Measurements from ENCODE around the gene CD44.
"Not testable (repeated sequence)": the region's sequence is repeated elsewhere in the genome, so short reads cannot be mapped to it uniquely, and the experiment has no call there.

Gene CD44

GRCh38 chr11:35106595-35106994 is 32.4 kb upstream of the CD44 start:
- TF ChIP-seq TCF4 (CRISPR knock-in tag; IDR thresholded peaks at IDR 0.05; ENCODE audit: borderline replicate concordance) (no peak), PPARA (CRISPR knock-in tag; IDR thresholded peaks at IDR 0.05; ENCODE audit: borderline replicate concordance) (no peak), RARB (CRISPR knock-in tag; IDR thresholded peaks at IDR 0.05) (no peak), SNAI2 (CRISPR knock-in tag; IDR thresholded peaks at IDR 0.05) (no peak), TSHZ2 (CRISPR knock-in tag; IDR thresholded peaks at IDR 0.05) (no peak), ZNF565 (CRISPR knock-in tag; conservative IDR thresholded peaks at IDR 0.05; ENCODE audit: low read depth) (no peak), ARNTL (CRISPR knock-in tag; IDR thresholded peaks at IDR 0.05; ENCODE audit: borderline replicate concordance, low read depth) (no peak), POU6F1 (CRISPR knock-in tag; IDR thresholded peaks at IDR 0.05; ENCODE audit: borderline replicate concordance, low read depth) (no peak), ZC3H10 (CRISPR knock-in tag; IDR thresholded peaks at IDR 0.05) (no peak), ZNF8 (CRISPR knock-in tag; IDR thresholded peaks at IDR 0.05) (no peak), PATZ1 (CRISPR knock-in tag; IDR thresholded peaks at IDR 0.05; ENCODE audit: borderline replicate concordance) (no peak), ESRRG (CRISPR knock-in tag; IDR thresholded peaks at IDR 0.05) (no peak), ZNF70 (CRISPR knock-in tag; IDR thresholded peaks at IDR 0.05) (no peak), CSRNP3 (CRISPR knock-in tag; IDR thresholded peaks at IDR 0.05) (no peak)

GRCh38 chr11:35107861-35108260 is 31.1 kb upstream of the CD44 start:
- no peak for TF ChIP-seq RARB (CRISPR knock-in tag; IDR thresholded peaks at IDR 0.05)
- TF ChIP-seq GLIS3 (CRISPR knock-in tag; IDR thresholded peaks at IDR 0.05): no peak
- no peak for TF ChIP-seq CREB5 (CRISPR knock-in tag; IDR thresholded peaks at IDR 0.05; ENCODE audit: low read depth)
- TF ChIP-seq ZFP3 (CRISPR knock-in tag; IDR thresholded peaks at IDR 0.05): no peak
- no peak for TF ChIP-seq OSR1 (CRISPR knock-in tag; IDR thresholded peaks at IDR 0.05)
- no peak for TF ChIP-seq POU6F1 (CRISPR knock-in tag; IDR thresholded peaks at IDR 0.05; ENCODE audit: borderline replicate concordance, low read depth)
- no peak for TF ChIP-seq PPARA (CRISPR knock-in tag; IDR thresholded peaks at IDR 0.05; ENCODE audit: borderline replicate concordance)
- TF ChIP-seq TCF4 (CRISPR knock-in tag; IDR thresholded peaks at IDR 0.05; ENCODE audit: borderline replicate concordance): no peak
- no peak for TF ChIP-seq TSHZ2 (CRISPR knock-in tag; IDR thresholded peaks at IDR 0.05)
- TF ChIP-seq ISL1 (CRISPR knock-in tag; IDR thresholded peaks at IDR 0.05): no peak

More at GRCh38 chr11:35106595-35106994, 32.4 kb upstream of the CD44 start:
- no peak for ATAC-seq

GRCh38 chr11:35108336-35108735 is 30.6 kb upstream of the CD44 start:
- not testable (repeated sequence) for ATAC-seq

More at GRCh38 chr11:35107861-35108260, 31.1 kb upstream of the CD44 start:
- ATAC-seq: no peak
